ENCODE measurements around the gene HEXIM1.

Gene HEXIM1

GRCh38 chr17:45135192-45135977, 12.9 kb upstream of the HEXIM1 start, which contains the start of gene ACBD4:
Gene ACBD4 (plus strand): TSS chr17:45135687. CDS start chr17:45136145, 458 bp downstream.
- H3K4me2 ChIP-seq = peak within 1 kb of the TSS; percentile 79 to 99 (median 98)
- H3K27ac ChIP-seq = peak within 1 kb of the TSS; percentile 48 to 79 (median 68); a peak in 21 of 22 replicates
- peaks cover 0 to 16% (median 3%) of the 10 kb centered on the region in 11 experiments; a peak in 9 of 22 replicates for H4K20me1 ChIP-seq
- peaks cover 21 to 54% (median 42%) of the 10 kb centered on the region in 10 experiments for H3K4me1 ChIP-seq
- H3K9ac ChIP-seq = peak within 1 kb of the TSS; percentile 66 to 81 (median 75)
- TF ChIP-seq Cebpa-rat (IDR thresholded peaks at IDR 0.05) = peak in 1 of 11 experiments; percentile 27; a peak in 1 of 22 replicates
- H3K27me3 ChIP-seq = no peaks in the 10 kb centered on the region
- H3K36me3 ChIP-seq = peaks cover 0 to 5% (median 0%) of the 10 kb centered on the region in 11 experiments; a peak in 2 of 22 replicates
- H3K4me3 ChIP-seq = peak within 1 kb of the TSS; percentile 60 to 74 (median 66)
- H3K9me3 ChIP-seq (replicated peaks in 1 of 11) = no peaks in the 10 kb centered on the region

GRCh38 chr17:45135978-45136791, 12.1 kb upstream of the HEXIM1 start:
- H3K36me3 ChIP-seq = peaks cover 0 to 5% (median 0%) of the 10 kb centered on the region in 11 experiments; a peak in 2 of 22 replicates
- no peaks in the 10 kb centered on the region for H3K9me3 ChIP-seq (replicated peaks in 1 of 11)
- H3K27me3 ChIP-seq = no peaks in the 10 kb centered on the region
- H3K9ac ChIP-seq = peak overlapping the region; percentile 66 to 81 (median 75)
- peak overlapping the region; percentile 79 to 99 (median 98) for H3K4me2 ChIP-seq
- H4K20me1 ChIP-seq = peaks cover 0 to 9% (median 0%) of the 10 kb centered on the region in 11 experiments; a peak in 6 of 22 replicates
- peaks cover 19 to 48% (median 41%) of the 10 kb centered on the region in 10 experiments for H3K4me1 ChIP-seq
- peak overlapping the region; percentile 60 to 74 (median 66) for H3K4me3 ChIP-seq
- TF ChIP-seq Cebpa-rat (IDR thresholded peaks at IDR 0.05) = no peak
- H3K27ac ChIP-seq = peak overlapping the region; percentile 48 to 79 (median 68); a peak in 21 of 22 replicates

- peaks cover 0 to 5% (median 0%) of the 10 kb centered on the region in 11 experiments; a peak in 2 of 22 replicates for H3K36me3 ChIP-seq
- H4K20me1 ChIP-seq = peaks cover 0 to 4% (median 0%) of the 10 kb centered on the region in 11 experiments; a peak in 3 of 22 replicates
- no peak for TF ChIP-seq Cebpa-rat (IDR thresholded peaks at IDR 0.05)
- no peaks in the 10 kb centered on the region for H3K9me3 ChIP-seq (replicated peaks in 1 of 11)
- H3K9ac ChIP-seq = peak overlapping the region; percentile 66 to 81 (median 75); a peak in 21 of 22 replicates
- peaks cover 13 to 45% (median 36%) of the 10 kb centered on the region in 10 experiments for H3K4me1 ChIP-seq
- H3K27me3 ChIP-seq = no peaks in the 10 kb centered on the region
- H3K27ac ChIP-seq = peak overlapping the region in 7 of 11 experiments; percentile 67 to 79 (median 71); a peak in 13 of 22 replicates
- peak overlapping the region; percentile 79 to 99 (median 98) for H3K4me2 ChIP-seq
- peak overlapping the region in 4 of 10 experiments; percentile 64 to 73 (median 69); a peak in 4 of 20 replicates for H3K4me3 ChIP-seq
Observed at GRCh38 chr17:45136846-45137560, 11.3 kb upstream of the HEXIM1 start.

GRCh38 chr17:45137561-45138305, 10.5 kb upstream of the HEXIM1 start:
- H3K36me3 ChIP-seq = peaks cover 0 to 5% (median 0%) of the 10 kb centered on the region in 11 experiments; a peak in 2 of 22 replicates
- no peak overlapping the region for H3K27ac ChIP-seq

GRCh38 chr17:45138911-45139532, 9.3 kb upstream of the HEXIM1 start:
- Histone ChIP-seq H4K20me1 (peaks cover 0 to 5% (median 0%) of the 10 kb centered on the region in 11 experiments; a peak in 1 of 22 replicates), H3K27me3 (no peaks in the 10 kb centered on the region), H3K4me1 (peaks cover 22 to 54% (median 45%) of the 10 kb centered on the region in 10 experiments), H3K4me3 (no peak overlapping the region), H3K27ac (no peak overlapping the region), H3K36me3 (peaks cover 0 to 5% (median 0%) of the 10 kb centered on the region in 11 experiments; a peak in 2 of 22 replicates), H3K9me3 (replicated peaks in 1 of 11) (no peaks in the 10 kb centered on the region), H3K4me2 (peak overlapping the region in 7 of 11 experiments; percentile 10 to 40 (median 34); a peak in 5 of 22 replicates), H3K9ac (peak overlapping the region in 3 of 11 experiments; percentile 7 to 24 (median 14); a peak in 1 of 22 replicates)
- TF ChIP-seq Cebpa-rat (IDR thresholded peaks at IDR 0.05) = no peak

More at GRCh38 chr17:45137561-45138305, 10.5 kb upstream of the HEXIM1 start:
- H3K9me3 ChIP-seq (replicated peaks in 1 of 11) = no peaks in the 10 kb centered on the region
- H3K4me3 ChIP-seq = no peak overlapping the region
- H3K4me2 ChIP-seq = peak overlapping the region in 2 of 11 experiments; percentile 97 to 98; a peak in 1 of 22 replicates
- TF ChIP-seq Cebpa-rat (IDR thresholded peaks at IDR 0.05) = no peak
- no peaks in the 10 kb centered on the region for H3K27me3 ChIP-seq
- H3K4me1 ChIP-seq = peaks cover 13 to 45% (median 36%) of the 10 kb centered on the region in 10 experiments
- 0 out of 22 replicates have a peak overlapping the region, but pooled peaks of 3 of the 11 experiments have one; percentile 71 to 80 (median 73) for H3K9ac ChIP-seq
- H4K20me1 ChIP-seq = peaks cover 0 to 3% (median 0%) of the 10 kb centered on the region in 11 experiments; a peak in 1 of 22 replicates

GRCh38 chr17:45139533-45139920, 8.7 kb upstream of the HEXIM1 start:
- H4K20me1 ChIP-seq = peaks cover 0 to 5% (median 0%) of the 10 kb centered on the region in 11 experiments; a peak in 1 of 22 replicates
- H3K4me3 ChIP-seq = no peak overlapping the region
- peak overlapping the region in 3 of 11 experiments; percentile 7 to 24 (median 14); a peak in 4 of 22 replicates for H3K9ac ChIP-seq
- peak overlapping the region in 8 of 11 experiments; percentile 10 to 40 (median 34); a peak in 13 of 22 replicates for H3K4me2 ChIP-seq
- no peaks in the 10 kb centered on the region for H3K27me3 ChIP-seq
- peaks cover 27 to 59% (median 50%) of the 10 kb centered on the region in 10 experiments for H3K4me1 ChIP-seq
- H3K9me3 ChIP-seq (replicated peaks in 1 of 11) = no peaks in the 10 kb centered on the region
- TF ChIP-seq Cebpa-rat (IDR thresholded peaks at IDR 0.05) = no peak
- H3K27ac ChIP-seq = peak overlapping the region in 1 of 11 experiments; percentile 21; a peak in 1 of 22 replicates
- peaks cover 0 to 5% (median 0%) of the 10 kb centered on the region in 11 experiments; a peak in 2 of 22 replicates for H3K36me3 ChIP-seq
